HG03039 (cell line): ENCODE measurements around the gene KDM5A.
"Not testable (repeated sequence)": the region's sequence is repeated elsewhere in the genome, so short reads cannot be mapped to it uniquely, and the experiment has no call there.

ENCODE experiments used
- ATAC-seq: cut with Tn5 transposase; IDR thresholded peaks from one replicate; pipeline ENCODE4 v1.9.1; 2021; ENCODE audit warnings: mild to moderate bottlenecking, moderate library complexity; ENCODE audit not compliant: unreplicated experiment

Gene KDM5A

DNA sequence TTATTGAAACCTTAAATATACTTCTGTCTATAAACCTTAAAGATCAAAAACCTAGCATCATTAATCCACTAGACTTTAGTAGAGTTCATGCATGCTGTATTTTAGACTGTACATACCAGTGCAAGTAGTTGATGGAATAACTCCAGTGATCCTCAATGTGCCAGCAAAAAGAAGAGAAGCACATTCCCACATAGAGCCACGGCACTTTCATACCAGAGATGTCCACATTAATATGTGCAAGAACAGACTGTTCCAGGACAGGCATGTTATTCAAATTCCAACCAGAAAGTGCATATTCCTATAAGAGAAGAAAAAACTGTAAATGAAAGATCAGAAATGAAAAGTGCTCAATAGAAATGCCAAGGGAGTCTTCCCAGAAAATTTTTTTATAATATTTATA, 55.0 kb downstream of the KDM5A start:
- no peak for ATAC-seq

DNA sequence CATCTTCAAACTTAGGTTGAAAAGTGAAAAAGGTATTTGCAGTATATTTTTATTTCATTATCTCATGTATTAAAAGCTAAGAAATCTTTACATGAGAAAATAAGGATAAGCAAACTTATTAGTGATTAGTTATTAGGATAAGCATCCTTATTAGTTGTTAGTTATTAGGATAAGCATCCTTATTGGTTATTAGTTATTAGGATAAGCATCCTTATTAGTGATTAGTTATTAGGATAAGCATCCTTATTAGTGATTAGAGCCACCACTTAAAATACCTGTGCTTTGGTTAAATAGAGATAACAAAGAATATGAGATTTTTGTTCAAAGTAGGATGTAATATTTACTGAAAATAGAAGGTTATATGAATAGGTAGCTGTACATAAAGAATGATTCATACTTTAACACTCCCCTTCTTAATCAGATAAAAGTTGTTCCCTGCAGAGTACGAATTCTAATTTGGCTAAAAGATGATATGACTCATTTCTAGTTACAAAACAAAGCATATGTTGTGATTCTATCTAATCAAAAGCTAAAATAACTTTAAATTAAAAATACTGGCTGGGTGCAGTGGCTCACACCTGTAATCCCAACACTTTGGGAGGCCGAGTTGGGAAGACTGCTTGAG, 56.4 kb downstream of the KDM5A start:
- no peak for ATAC-seq

DNA sequence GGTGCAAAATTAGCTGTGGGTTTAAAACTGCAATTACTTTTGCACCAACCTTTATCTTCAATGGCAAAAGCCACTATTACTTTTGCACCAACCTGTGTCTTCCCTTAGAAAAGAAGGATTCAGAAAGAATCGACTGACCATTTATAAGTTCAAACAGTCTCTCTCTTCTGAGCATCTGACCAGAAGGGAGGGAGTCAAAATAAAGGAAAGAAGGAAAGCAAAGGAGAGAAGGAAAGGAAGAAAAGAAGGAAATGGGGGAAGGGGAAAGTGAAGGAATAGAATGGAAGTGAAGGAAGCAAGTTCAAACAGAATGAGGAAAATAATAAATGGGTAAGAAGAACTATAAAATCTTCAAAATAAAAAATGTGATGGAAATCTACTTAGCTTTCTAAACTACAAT, 57.8 kb downstream of the KDM5A start:
- no peak for ATAC-seq

DNA sequence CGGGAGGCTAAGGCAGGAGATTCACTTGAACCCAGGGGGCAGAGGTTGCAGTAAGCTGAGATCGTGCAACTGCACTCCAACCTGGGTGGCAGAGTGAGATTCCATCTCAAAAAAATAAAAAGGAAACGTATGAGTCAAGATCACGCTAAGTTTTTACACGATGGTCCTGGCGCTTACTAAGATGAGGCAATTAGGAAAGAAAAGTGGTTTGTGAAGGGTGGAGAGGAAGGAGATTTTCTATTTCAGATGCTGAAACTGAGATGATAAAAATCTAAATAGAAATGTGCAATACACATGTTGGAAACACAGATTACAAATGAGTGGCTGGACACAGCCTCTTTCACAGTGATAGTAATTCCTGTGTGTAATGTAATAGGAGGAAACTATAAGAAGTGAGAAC, 63.2 kb downstream of the KDM5A start:
- ATAC-seq, result no peak

DNA sequence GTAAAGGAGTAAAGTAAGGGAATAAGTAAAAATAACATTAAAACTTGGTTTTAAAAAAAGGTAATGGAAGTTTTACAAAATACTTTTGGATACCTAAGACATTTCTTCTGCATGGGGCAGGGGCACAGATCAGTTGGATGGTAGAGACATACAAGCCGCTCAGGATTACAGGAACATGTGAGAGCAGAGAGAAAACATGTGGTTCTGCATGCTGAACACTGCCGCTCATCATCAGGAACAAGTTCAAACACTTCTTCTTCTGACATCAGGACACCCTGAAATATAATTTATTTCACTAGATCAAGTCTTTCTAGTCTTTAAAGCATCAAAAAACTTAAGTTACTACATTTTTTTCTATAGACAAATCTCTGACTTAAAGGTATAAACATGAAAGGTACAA, 65.6 kb downstream of the KDM5A start:
- ATAC-seq, result no peak

DNA sequence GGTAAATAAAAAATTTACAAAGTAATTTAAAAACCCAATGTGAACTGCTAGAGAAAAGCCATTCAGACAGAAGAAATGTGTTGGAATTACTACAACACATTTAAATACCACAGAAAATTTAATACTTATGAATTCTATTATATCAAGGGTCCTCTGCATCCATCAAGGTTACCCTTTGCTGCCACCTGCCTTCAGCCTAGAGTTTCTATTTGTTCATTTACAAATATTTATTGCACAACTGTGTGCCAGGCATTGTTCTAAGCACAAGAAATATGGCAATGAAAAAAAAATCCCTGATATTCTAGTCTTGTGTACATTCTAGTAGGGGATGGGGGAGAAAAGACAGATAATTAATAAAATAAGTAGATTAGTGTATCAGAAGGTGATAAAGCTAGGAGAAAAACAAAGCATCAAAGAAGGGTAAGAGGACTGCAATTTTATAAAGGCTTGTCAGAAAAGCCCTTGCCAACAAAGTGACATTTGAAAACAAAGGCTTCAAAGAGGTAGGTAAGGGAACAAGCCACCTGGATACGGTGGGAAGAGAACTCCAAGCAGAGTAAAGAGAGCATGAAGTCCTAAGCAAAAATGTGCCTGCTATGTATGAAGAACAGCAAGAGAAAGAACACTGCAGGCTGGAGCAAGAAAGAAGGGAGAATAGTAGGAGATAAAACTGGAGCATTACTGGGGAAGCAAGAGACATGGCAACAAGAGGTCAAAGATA, 67.4 kb downstream of the KDM5A start:
- no peak for ATAC-seq

DNA sequence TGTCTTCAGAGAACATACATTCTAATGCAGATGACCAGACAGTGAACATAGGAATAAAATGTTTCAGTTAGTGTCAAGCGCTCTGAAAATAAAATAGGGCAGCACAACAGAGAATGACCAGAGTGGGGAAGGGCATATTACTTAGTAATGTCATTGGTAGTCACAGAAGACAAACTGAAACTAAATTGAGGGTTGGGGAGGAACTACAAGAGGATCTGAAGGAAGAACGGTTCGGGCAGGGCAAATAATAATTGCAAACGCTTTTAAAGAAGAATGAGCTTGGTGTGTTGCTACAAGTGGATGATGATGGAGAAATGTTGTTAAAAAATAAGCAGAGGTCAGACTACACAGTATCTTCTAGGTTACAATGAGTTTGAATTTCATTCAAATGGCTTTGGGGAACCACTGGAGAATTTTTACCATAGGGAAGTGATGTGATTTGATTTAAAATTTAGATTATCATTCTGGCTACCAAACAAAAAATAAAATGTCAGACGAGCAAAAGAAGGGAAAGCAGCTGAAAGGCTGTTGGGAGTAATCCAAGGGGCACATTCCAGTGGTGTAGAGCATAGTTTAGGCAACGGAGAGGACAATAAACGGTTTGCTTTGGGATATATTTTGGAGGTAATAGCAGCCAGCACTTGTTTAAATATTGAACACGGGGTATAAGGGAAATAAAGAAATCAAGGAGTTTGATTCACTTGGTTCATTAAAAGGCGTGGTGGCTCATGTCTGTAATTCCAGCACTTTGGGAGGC, 70.2 kb downstream of the KDM5A start:
- ATAC-seq, result no peak

DNA sequence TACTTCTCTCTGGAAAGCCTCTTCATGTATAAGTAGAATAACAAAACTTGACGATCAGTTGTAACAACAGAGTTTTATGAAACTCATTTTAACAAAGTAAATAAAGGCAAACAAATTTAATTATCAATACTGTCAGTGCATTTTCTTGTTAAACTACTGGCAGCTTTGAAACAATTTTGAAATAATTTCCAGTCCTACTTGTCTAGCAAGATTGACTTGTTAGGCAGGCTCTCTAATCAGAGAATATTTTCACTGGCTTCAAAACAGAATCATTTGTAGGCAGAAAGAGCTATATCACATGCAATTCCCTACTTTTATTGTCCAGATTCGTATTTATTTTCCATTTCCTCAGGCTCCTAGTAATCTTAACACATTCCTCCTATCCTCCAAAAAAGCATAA, 80.6 kb downstream of the KDM5A start:
- ATAC-seq, result no peak

DNA sequence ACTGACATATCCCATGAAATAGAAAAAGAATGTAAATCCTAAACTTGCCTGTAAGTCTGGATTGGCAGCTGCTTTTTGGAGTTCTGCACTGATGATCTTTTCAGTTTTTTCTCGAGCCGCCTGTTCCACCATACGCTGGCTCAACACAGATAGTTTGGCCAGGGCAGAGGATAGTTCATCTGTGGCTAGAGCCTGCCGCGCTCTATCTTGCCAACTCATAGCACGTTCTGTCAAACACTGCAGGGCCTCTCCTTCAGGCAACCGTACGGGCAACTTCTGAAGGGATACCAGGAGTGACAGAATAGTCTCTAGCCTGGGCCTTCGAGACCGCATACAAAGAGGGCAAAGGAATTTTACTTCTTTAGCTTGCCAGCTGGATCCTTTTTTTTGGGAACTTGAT, 81.7 kb downstream of the KDM5A start:
- ATAC-seq, result no peak

DNA sequence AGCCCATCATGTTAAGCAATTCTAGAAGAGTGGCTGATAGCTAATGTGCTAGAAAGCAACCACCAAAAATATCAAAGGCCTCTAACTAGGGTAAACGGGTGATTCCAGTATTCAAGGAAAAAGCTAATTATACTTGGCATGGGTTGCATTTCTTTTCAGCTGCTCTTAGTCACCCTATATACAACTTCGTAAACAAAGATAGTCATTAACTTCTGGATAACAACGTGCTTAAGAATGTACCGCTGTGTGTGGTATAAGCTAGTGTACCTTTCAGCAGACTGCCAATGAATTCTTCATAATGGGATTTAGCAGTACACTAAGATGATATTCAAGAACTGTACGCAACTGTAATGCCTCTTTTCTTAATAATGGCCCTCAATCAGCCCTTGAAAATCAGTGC, 84.3 kb downstream of the KDM5A start:
- no peak for ATAC-seq

DNA sequence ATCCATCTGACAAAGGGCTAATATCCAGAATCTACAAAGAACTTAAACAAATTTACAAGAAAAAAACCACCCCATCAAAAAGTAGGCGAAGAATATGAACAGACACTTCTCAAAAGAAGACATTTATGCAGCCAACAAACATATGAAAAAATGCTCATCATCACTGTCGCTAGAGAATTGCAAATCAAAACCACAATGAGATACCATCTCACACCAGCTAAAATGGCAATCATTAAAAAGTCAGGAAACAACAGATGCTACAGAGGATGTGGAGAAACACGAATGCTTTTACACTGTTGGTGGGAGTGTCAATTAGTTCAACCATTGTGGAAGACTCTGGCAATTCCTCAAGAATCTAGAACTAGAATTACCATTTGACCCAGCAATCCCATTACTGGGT, 86.4 kb downstream of the KDM5A start:
- ATAC-seq, result not testable (repeated sequence)

DNA sequence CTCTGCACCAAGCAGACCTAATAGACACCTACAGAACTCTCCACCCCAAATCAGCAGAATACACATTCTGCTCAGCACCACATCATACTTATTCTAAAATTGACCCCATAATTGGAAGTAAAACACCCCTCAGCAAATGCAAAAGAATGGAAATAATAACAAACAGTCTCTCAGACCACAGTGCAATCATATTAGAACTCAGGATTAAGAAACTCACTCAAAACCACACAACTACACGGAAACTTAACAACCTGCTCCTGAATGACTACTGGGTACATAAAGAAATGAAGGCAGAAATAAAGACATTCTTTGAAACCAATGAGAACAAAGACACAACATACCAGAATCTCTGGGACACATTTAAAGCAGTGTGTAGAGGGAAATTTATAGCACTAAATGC, 89.0 kb downstream of the KDM5A start:
- ATAC-seq, result not testable (repeated sequence)

DNA sequence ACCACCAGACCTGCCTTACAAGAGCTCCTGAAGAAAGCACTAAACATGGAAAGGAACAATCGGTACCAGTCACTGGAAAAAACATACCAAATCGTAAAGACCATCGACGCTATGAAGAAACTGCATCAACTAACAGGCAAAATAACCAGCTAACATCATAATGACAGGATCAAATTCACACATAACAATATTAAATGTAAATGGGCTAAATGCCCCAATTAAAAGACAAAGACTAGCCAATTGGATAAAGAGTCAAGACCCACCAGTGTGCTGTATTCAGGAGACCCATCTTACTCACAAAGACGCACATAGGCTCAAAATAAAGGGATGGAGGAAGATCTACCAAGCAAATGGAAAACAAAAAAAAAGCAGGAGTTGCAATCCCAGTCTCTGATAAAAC, 89.6 kb downstream of the KDM5A start:
- not testable (repeated sequence) for ATAC-seq

DNA sequence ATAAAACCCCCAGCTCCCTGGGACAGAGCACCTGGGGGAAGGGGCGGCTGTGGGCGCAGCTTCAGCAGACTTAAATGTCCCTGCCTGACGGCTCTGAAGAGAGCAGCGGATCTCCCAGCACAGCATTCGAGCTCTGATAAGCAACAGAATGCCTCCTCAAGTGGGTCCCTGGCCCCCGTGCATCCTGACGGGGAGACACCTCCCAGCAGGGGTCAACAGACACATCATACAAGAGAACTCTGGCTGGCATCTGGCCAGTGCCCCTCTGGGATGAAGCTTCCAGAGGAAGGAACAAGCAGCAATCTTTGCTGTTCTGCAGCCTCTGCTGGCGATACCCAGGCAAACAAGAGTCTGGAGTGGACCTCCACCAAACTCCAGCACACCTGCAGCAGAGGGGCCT, 91.1 kb downstream of the KDM5A start:
- ATAC-seq, result not testable (repeated sequence)

DNA sequence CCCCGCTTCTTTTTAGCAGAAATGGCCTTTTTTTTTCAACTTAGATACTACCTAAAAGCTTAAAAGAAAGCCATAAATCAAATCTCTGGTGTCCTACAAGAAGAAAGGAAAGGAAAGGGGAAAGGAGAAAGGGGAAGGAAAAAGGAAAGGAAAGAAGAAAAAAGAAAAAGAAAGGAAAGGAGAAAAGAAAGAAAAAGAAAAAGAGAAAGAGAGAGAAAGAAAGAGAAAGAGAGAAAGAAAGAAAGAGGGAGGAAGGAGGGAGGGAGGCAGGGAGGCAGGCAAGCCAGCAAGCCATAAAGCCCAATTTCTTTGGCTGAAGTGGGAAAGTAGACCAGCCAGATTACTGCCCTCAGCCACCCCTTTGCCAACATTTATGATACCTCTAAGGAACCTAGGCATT, 94.0 kb downstream of the KDM5A start:
- no peak for ATAC-seq

DNA sequence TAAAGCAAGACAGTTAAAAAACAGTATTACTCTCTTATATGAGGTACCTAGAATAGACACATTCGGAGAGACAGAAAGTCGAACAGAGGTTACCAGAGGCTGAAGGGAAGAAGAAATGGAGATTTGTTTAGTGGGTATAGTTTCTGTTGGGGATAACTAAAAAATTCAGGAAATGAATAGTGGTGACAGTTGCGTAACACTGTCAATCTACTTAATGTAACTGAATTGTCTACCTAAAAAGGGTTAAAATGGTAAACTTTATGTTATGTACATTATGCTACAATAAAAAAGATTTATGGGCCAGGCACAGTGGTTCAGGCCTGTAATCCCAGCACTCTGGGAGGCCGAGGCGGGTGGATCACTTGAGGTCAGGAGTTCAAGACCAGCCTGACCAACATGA, 95.9 kb downstream of the KDM5A start:
- ATAC-seq, result no peak

DNA sequence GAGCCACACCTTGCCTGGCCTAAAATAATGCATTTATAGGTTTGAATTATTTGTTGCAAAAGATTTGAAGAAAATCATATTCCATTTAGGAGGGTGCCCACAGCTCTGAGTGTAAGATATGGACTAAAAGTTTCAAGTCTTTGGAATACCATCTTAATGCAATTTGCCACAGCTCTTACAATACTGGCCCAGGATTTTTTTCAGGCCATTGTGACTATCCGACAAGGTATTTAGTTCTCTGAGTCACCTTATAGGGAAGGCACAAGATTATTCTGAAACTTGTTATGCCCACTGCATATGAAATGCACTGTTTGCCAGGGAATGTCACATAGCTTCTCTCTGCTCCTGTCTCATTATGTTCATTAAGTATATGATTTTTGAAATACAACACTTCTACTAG, 96.9 kb downstream of the KDM5A start:
- no peak for ATAC-seq

DNA sequence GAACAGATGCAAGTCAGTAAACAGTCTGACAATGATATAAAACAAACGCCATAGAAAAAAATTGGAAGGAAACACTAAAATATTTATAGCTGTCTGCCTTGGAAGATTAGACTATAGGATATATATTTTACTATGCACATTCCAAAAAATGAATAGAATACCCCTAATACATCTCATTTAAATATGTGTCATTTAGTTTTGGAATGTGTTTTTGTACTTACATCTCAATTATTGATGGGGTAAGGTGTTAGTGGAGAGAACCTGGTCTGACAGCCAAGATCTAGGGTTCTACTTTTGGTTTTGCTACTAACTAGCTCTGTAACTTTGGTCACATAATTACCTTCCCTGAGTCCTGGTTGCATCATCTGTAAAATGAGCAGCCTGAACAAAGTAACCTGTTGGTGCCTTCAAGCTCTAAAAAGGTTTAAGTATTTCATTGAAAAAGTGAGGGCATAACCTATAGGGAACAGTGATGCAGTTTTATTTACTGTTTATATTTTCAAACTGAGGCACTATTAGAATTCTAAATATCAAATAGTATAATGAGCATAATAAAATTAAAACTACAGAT, 97.9 kb downstream of the KDM5A start:
- no peak for ATAC-seq

DNA sequence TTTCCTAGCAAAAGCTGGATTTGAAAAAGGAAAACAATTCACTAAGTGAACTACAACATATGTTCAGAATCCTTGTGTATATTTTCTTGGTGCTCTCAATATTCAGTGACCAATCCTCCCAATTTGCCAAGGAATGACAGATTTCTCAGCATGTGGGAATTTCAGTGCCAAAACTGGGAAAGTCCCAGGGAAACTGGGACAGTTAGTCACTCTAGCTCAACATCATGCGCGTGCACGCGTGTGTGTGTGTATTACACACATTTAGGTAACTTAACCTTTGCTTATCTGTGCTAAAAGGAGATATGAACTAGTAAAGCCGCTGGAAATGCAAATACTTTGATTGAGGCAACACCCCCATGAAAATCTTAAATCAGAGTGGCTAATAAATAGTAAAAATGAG, 100.4 kb downstream of the KDM5A start:
- no peak for ATAC-seq

DNA sequence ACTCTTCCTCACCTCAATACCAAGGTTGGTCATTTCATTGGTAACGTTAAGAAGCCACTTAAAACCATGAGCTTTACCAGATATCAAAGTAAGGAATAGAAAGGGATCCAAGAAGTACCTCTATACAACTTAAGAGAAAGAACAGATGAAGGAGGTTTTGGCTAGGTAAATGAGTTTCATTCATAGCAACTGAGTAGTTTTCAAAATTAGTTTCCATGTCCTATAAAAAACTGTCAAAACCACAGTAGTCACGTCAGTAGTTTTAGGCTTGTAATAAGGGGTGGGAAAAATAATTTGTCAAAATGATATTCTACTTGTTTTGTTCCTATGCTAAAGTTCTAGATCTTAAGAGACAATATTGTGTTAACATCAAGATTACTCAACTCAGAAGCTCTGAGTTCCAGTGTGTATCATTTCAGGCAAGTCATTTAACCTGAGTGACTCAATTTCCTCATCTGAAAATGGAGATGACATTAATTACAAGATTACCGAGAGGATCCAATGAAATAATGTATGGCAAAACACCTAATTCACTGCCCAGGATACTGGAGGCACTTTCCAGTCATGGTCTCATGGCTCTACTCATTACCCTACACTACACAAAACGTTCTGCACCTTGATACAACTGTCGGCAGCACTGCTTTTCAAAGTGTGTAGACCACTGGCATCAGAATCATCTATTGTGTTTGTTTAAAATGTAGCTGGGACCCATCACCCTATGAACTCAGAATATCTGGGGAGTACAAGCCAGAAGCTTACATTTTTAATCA, 102.4 kb downstream of the KDM5A start:
- no peak for ATAC-seq

DNA sequence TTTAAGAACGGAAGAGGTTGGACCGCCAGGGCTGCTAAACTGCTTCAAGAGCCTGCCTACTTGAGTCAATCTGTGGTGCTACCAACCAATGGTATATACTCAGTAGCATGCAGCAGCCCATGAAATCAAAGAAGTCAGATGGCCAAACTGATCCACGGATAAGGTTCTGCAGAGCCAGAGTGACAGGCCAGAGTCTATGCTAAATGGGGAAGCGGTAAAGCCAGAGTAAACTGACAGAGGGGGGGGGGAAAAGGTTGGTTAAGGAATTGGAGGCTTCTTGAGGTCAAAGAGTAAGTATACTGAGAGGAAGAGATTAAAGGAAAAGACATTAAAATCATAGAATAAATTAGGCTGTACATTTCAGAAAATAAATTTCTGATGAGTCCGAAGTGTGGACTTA, 111.1 kb downstream of the KDM5A start:
- no peak for ATAC-seq
